Endothelial cell of hepatic sinusoid (primary cell): ENCODE data around the gene ORMDL3.
"Not testable (repeated sequence)": the region's sequence is repeated elsewhere in the genome, so short reads cannot be mapped to it uniquely, and the experiment has no call there.

ENCODE experiments used
- in situ Hi-C: cut with HindIII; loops from 2 replicates; pipeline ENCODE4 v1.10.0; 2017; ENCODE audit warnings: low sequenced_read_pairs

ORMDL3 gene

DNA sequence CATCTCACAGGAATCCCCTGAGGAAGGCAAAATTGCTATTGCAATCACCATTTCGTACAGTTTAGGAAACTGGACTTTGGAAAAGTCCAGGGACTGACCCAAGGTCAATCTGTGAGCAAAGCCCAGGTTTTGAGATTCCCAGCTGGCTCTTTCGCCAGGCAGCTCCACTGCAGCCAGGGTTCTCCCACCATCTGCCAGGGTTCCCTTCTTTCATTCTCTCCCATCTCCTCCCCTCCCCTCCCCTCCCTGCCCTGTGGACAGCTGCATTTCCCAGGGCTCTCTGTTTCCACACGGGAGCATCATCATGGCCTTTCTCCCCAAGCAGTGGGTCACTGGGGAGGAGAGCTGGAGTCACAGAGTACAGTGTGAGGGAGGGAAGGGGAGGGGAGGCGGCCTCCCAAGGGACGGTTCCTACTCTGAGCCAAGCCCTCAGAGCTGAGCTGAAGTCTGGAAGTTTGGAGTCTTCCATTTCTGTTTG, 23.5 kb upstream of the ORMDL3 start:
- in situ Hi-C loops, result no loop called here

GRCh38 chr17:39949028-39949427, 21.6 kb upstream of the ORMDL3 start:
- in situ Hi-C loops, result no loop called here

- in situ Hi-C loops, result not testable (repeated sequence)
Measured at GRCh38 chr17:39948489-39948828, 21.1 kb upstream of the ORMDL3 start.

DNA sequence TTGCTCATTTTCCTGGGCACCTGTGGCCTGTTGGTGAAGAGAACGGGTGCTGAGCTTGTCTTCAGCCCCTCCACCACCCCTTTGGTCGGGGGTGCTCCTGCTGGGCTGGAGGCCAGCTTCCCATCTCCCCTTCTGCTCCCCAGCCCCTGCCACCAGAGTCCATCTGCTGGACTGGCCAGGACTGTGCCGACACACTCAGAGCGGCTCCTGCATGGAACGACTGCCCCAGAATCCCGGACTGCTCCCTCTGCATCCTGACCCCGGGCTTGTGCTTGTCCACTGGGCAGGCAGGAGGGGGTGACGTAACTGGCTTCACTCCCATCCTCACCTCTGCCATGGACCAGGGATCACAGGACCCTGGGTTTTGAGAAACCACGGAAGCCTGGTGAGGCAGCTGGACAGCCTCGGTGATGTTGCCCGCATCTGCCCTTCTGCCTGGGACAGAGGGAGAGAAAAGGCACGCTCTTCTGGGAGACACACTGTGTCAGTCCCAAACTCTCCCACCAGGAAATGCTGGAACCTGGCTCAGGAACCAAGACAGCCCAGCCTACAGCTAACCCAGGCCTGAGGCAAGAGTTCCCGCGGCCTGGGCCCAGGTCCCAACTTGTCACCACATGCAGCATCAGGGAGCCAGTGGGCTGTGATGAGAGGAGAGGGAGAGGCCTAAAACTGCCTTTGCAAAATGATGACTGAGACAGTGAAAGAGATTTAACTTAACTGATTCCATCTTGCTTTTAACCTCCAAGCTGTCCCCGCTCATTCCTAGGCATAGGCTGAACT, 19.3 kb upstream of the ORMDL3 start:
- in situ Hi-C loops, result no loop called here

- in situ Hi-C loops, result no loop called here
Measured at GRCh38 chr17:39944393-39944711, 17.0 kb upstream of the ORMDL3 start.

GRCh38 chr17:39943702-39944392, 16.4 kb upstream of the ORMDL3 start:
- in situ Hi-C loops, result no loop called here

GRCh38 chr17:39939588-39940419, 12.4 kb upstream of the ORMDL3 start:
- in situ Hi-C loops, result no loop called here

GRCh38 chr17:39939106-39939505, 11.7 kb upstream of the ORMDL3 start:
- in situ Hi-C loops, result no loop called here

DNA sequence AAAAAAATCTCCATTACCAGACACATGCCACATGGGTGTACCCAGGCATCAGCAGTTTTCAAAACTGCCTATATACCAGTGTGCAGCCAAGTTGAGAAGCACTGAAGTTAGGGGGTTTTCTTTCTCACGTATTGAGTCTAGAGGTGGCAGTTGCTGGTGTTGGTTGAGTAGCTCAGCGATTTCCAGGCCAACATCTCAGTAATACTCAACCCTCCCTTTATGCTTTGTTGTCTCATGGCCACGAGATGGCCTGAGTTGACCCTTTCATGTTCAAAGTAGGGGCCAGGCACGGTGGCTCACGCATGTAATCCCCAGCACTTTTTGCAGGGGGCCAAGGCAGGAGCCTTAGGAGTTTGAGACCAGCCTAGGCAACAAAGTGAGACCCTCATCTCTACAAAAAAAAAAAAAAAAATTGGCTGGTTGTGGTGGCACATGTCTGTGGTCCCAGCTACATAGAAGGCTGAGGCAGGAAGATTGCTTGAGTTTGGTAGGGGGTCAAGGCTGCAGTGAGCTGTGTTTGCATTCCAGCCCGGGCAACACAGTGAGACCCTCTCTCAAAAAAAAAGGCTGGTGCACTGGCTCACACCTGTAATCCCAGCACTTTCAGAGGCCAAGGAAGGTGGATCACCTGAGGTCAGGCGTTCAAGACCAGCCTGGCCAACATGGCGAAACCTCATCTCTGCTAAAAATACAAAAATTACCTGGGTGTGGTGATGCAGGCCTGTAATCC, 10.9 kb upstream of the ORMDL3 start:
- in situ Hi-C loops, result no loop called here

DNA sequence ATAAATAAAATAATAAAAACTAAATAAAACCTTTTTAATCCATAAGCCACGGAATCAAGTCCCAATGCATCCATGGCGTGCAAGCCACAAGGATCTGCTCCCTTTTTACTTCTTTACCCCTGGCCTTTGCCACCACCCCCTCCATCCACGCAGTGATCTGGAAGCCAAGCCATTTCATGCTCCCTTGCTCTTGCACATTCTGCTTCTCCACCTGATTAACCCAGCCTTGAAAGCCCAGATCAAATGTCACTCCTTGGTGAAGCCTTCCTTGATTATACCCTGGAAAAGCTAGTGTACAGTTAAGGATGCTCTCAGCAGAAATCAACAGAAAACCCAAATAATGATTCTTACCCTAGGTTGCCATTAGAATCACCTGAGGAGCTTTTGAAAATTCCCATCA, 10.0 kb upstream of the ORMDL3 start:
- in situ Hi-C loops, result no loop called here

GRCh38 chr17:39935909-39936308, 8.5 kb upstream of the ORMDL3 start:
- in situ Hi-C loops, result no loop called here

DNA sequence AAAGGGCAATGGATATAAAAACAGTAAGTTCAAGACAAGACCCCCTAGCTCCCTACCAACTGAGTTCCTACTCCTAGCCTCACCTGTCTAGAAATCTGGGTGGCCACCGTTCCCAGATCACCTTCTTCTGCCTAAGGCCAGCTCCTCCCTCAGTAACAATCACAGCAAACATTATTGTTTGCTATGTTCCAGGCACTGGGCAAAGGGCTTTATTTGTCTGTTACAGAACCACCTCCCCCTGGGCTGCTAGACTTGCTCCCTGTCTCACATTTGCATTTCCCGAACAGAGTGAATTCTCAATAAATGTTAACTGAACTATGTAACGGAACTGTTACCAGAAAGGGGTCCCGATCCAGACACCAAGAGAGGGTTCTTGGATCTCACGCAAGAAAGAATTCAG, 6.9 kb upstream of the ORMDL3 start:
- in situ Hi-C loops, result no loop called here

- in situ Hi-C loops, result no loop called here
Measured at GRCh38 chr17:39933912-39934311, 6.5 kb upstream of the ORMDL3 start.

- in situ Hi-C loops, result no loop called here
Measured at GRCh38 chr17:39929646-39930407, 2.4 kb upstream of the ORMDL3 start.

GRCh38 chr17:39928858-39929645, 1.7 kb upstream of the ORMDL3 start:
- in situ Hi-C loops, result no loop called here

DNA sequence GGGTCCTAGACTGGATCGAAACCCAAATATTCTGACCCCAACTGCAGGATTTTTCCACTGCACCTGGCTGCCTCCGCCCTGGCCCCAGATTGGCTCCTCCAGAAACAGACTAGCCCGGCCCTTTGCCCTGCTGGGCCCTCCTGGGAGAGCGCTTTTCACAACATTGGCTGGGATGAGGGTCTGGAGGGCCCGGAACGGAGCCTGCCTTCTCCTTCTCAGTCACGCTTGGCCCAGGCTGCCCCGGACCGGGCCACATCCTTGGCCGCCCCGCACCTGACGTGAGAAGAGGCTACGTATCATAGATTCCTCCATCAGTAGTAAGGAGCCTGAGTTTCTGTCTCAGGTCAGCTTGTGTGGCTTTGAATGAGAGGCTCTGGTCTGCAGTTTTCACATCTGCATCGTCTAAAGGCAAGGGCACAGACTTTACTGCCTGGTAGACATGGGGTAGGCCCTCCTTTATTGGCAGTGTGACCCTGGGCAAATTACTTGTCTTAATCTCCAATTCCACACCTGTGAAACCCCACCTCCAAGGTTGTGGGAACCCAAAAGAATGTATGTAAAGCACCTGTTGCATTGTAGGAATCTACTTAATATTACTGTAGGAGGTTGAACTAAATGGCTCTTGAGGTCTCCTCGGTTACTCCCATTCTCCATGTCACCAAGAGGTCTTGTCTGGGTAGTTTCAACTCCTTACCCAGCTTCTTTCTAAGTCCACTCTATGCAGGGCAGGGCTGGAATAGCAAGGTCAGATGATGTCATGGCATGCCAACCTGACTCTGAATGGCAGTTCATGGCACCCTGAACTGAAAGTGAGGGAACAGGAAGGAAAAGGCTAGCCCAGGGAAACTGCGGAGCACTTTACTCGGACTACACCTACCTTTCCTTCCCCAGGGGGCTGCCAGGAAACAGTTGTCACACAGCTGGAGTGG, 792 bp upstream of the ORMDL3 start:
- in situ Hi-C loops, result no loop called here

GRCh38 chr17:39926588-39927100, 757 bp downstream of the ORMDL3 start:
- in situ Hi-C loops, result no loop called here

DNA sequence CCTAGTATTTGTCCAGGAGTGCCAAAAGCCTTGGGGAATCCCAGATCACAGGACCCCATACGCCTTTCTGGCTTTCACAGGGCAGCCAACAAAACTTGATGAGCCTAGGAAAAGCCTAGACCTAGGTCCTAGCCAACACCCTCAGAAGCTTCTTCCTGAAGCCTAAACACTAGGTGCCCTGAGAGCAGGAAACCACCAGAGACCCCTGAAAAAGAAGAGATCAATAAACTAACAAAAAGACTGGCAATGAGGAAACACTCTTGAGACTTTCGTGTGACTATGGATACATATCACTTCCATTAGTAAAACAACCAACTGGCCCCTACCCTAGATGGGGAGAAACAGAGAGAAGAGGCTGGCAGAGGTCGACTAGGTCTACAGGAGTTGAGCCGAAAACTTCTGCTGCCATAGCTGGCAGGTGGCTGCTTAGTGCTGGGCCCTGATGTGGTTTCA, 1.2 kb downstream of the ORMDL3 start:
- in situ Hi-C loops, result no loop called here
